ENCODE data around the gene TMA7. TPM values are rescaled to one million over a fixed set of nuclear protein-coding genes. Genes with fewer than 3 reads are reported as not detected.
"Not testable (repeated sequence)": the region's sequence is repeated elsewhere in the genome, so short reads cannot be mapped to it uniquely, and the experiment has no call there.

Gene TMA7
- total RNA-seq, 2 experiments from 2014 or later: 402 to 429 TPM

- POLR2A ChIA-PET: interaction anchor here (0.6 to 1.9 kb wide), 7 partner anchors 11 to 178 kb away, joined by 3 to 7 read pairs (median 4); partner anchors contain the start of gene UCN2
- CTCF ChIA-PET: interaction anchor here (0.9 to 4.3 kb wide), 6 partner anchors 10 to 112 kb away, joined by 3 to 30 read pairs (median 4); no protein-coding TSS in a partner anchor
Observed at GRCh38 chr3:48446425-48447193, 6.6 kb downstream of the TMA7 start, which contains the start of gene ATRIP. Gene ATRIP, plus strand, starts transcription at chr3:48446737. Its CDS starts 109 bp downstream, at chr3:48446846.

- ChIA-PET POLR2A (interaction anchor here (1.1 kb wide), 1 partner anchor 16 kb away, joined by 4 read pairs; no protein-coding TSS in a partner anchor), CTCF (interaction anchor here (1.2 to 2.6 kb wide), 3 partner anchors 10 to 71 kb away, joined by 3 to 12 read pairs (median 3); no protein-coding TSS in a partner anchor)
Observed at GRCh38 chr3:48451270-48451669, 11.2 kb downstream of the TMA7 start.

DNA sequence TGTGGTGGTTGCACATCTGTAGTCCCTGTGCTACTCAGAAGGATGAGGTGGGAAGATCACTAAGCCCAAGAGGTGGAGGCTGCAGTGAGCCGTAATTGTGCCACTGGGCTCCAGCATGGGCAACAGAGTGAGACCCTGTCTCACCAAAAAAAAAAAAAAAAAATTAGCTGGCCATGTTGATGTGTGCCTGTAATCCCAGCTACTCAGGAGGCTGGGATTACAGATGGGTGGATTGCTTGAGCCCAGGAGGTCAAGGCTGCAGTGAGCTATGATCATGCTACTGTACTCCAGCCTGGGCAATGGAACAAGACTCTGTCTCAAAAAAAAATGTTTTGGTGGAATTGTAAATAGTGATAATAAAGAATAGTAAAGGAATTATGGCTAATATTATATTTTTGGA is 16.4 kb downstream of the TMA7 start:
- CTCF ChIA-PET: interaction anchor here (0.6 to 3.4 kb wide), 2 partner anchors 20 to 49 kb away, joined by 3 to 16 read pairs; no protein-coding TSS in a partner anchor
- POLR2A ChIA-PET: interaction anchor here (0.7 kb wide), 1 partner anchor 64 kb away, joined by 4 read pairs; no protein-coding TSS in a partner anchor

GRCh38 chr3:48459331-48459730 is 19.3 kb downstream of the TMA7 start:
- POLR2A ChIA-PET: no interaction called here
- CTCF ChIA-PET: no interaction called here

DNA sequence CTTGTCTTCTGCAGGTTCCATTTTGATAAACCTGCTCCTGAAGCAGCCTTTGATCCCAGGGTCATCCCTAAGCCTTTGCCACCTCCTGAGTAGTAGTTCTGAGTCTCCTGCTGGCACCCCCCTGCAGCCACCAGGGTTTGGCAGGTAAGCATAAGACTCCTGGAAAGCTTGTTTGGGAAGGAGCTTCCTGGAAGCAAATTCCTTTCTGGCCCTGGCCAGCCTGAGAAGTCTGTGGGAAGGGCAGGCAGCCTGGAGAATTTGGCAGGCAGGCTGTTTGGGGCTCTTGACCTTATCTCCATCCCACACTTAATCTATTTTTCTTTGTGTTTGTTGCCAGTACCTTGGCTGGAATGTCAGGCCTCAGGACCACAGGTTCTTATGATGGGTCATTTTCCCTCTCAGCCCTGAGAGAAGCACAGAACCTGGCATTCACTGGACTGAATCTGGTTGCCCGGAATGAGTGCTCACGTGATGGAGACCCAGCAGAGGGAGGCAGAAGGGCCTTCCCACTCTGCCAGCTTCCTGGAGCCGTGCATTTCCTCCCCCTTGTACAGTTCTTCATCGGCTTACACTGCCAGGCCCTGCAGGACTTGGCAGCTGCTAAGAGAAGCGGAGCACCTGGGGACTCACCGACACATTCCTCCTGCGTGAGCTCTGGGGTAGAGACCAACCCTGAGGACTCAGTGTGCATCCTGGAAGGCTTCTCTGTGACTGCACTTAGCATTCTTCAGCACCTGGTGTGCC is 19.9 kb downstream of the TMA7 start:
- CTCF ChIA-PET: no interaction called here
- POLR2A ChIA-PET: interaction anchor here (0.6 kb wide), 1 partner anchor 15 kb away, joined by 4 read pairs; no protein-coding TSS in a partner anchor

DNA sequence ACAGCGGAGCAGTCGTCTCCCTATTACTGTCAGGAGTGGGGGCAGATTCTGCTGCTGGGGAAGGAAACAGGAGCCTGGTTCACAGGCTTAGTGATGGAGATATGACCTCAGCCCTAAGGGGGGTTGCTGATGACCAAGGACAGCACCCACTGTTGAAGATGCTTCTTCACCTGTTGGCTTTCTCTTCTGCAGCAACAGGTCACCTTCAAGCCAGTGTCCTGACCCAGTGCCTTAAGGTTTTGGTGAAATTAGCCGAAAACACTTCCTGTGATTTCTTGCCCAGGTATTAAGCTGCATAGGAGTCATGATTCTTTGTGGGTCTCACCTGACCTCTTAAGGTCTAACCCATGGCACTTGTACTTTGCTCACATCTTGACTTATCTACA is 20.5 kb downstream of the TMA7 start:
- POLR2A ChIA-PET: interaction anchor here (0.6 kb wide), 1 partner anchor 16 kb away, joined by 4 read pairs; no protein-coding TSS in a partner anchor
- CTCF ChIA-PET: no interaction called here

GRCh38 chr3:48461767-48462166 is 21.7 kb downstream of the TMA7 start:
- CTCF ChIA-PET: not testable (repeated sequence)
- POLR2A ChIA-PET: interaction anchor here (0.6 kb wide), 1 partner anchor 12 kb away, joined by 9 read pairs; no protein-coding TSS in a partner anchor

DNA sequence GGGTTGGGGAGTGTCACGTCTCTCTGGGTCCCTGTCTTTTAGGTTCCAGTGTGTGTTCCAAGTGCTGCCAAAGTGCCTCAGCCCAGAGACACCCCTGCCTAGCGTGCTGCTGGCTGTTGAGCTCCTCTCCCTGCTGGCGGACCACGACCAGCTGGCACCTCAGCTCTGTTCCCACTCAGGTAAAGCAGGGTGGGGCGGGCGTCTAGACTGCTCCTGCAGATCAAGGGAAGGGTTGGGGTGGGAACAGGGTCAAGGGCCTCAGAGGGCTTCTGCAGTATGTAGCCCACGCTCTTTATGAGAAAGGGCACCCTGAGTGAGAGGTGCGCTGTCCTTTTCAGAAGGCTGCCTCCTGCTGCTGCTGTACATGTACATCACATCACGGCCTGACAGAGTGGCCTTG is 23.6 kb downstream of the TMA7 start:
- CTCF ChIA-PET: no interaction called here
- POLR2A ChIA-PET: interaction anchor here (0.6 to 1.4 kb wide), 4 partner anchors 9 to 89 kb away, joined by 3 to 6 read pairs (median 4); partner anchors contain the start of gene CCDC51

DNA sequence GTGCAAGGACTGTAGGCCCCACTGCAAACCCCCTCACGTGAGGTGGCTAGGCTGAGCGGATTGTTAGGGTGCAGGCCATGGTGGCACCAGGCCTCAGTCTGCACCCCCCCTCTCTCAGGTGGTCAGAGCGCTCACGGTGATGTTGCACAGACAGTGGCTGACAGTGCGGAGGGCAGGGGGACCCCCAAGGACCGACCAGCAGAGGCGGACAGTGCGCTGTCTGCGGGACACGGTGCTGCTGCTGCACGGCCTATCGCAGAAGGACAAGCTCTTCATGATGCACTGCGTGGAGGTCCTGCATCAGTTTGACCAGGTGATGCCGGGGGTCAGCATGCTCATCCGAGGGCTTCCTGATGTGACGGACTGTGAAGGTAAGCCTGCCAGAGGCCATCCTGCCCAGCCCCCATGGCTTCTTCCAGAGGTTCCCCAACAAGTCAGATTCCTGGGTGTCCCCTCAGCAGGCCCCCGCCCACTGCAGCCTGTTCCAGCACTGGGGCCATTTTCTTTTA is 24.7 kb downstream of the TMA7 start:
- ChIA-PET CTCF (interaction anchor here (2.4 kb wide), 1 partner anchor 29 kb away, joined by 14 read pairs; no protein-coding TSS in a partner anchor), POLR2A (interaction anchor here (1.4 kb wide), 1 partner anchor 8 kb away, joined by 3 read pairs; no protein-coding TSS in a partner anchor)

GRCh38 chr3:48465237-48465530 is 25.1 kb downstream of the TMA7 start:
- ChIA-PET POLR2A (no interaction called here), CTCF (interaction anchor here (2.4 to 3.1 kb wide), 2 partner anchors 25 to 29 kb away, joined by 11 to 14 read pairs; partner anchors contain the start of genes CCDC51 and TMA7)

- ChIA-PET POLR2A (interaction anchor here (0.6 to 1.7 kb wide), 5 partner anchors 11 to 92 kb away, joined by 3 to 9 read pairs (median 5); partner anchors contain the start of genes ATRIP, CCDC51 and PFKFB4), CTCF (interaction anchor here (0.9 to 3.1 kb wide), 6 partner anchors 26 to 92 kb away, joined by 3 to 14 read pairs (median 4); partner anchors contain the start of genes CCDC51, PFKFB4 and TMA7)
Observed at GRCh38 chr3:48465531-48466378, 25.7 kb downstream of the TMA7 start.

DNA sequence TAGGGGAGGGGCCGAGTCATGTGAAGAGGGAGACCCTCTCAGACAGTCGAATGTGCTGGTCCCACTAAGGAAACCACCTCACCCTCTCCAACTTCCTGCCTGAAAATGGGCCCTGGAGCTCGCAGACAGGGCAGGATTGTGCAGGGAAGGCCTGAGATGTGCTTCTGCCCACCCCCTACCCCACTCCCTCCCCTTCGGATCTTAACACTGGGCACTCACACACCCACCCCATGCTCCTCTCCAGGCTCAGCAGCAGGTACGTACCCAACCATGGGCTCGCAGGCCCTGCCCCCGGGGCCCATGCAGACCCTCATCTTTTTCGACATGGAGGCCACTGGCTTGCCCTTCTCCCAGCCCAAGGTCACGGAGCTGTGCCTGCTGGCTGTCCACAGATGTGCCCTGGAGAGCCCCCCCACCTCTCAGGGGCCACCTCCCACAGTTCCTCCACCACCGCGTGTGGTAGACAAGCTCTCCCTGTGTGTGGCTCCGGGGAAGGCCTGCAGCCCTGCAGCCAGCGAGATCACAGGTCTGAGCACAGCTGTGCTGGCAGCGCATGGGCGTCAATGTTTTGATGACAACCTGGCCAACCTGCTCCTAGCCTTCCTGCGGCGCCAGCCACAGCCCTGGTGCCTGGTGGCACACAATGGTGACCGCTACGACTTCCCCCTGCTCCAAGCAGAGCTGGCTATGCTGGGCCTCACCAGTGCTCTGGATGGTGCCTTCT is 26.5 kb downstream of the TMA7 start:
- CTCF ChIA-PET: interaction anchor here (0.9 to 3.1 kb wide), 6 partner anchors 27 to 91 kb away, joined by 3 to 14 read pairs (median 4); partner anchors contain the start of genes CCDC51, PFKFB4 and TMA7
- POLR2A ChIA-PET: interaction anchor here (0.6 to 1.7 kb wide), 10 partner anchors 8 to 198 kb away, joined by 3 to 9 read pairs (median 4); partner anchors contain the start of genes ATRIP, CCDC51 and PFKFB4

- ChIA-PET CTCF (interaction anchor here (0.6 to 3.1 kb wide), 4 partner anchors 27 to 93 kb away, joined by 4 to 14 read pairs (median 8); partner anchors contain the start of genes CCDC51 and TMA7), POLR2A (interaction anchor here (0.7 to 1.7 kb wide), 8 partner anchors 9 to 199 kb away, joined by 3 to 9 read pairs (median 4); partner anchors contain the start of genes ATRIP and PFKFB4)
Observed at GRCh38 chr3:48467110-48467454, 27.0 kb downstream of the TMA7 start.

DNA sequence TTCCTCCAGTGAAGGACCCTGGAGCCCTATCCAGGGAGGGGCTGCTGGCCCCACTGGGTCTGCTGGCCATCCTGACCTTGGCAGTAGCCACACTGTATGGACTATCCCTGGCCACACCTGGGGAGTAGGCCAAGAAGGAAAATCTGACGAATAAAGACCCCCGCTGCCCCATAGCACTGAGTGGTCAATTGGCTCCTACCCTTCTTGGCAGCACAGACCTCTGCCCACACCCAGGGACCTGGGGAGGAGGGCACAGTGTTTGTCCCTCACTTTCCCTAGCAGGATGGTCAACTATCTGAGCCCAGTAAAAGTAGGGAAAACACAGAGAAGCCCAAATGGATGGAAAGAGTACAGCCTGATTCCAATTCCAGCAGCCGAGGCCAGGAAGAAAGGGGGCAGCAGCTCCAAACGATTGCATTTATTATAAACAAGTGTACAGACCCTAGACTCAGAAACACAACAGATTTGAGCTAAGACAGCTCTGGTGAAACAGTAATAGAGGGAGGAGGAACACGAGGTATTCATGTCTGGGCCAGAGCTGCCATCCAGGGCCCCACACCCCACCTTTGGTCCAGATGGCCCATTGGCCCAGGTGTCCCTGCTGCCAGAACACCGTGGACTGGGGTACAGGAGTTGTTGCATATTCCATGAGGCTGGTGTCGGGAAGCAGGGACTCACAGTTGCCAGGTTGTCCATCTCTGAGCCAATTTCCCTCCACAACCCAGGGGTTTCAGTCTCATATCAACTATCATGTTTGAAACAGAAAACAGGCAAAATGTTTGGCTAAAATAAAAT is 27.6 kb downstream of the TMA7 start:
- ChIA-PET CTCF (interaction anchor here (0.6 to 3.1 kb wide), 3 partner anchors 12 to 92 kb away, joined by 4 to 11 read pairs (median 4); partner anchors contain the start of genes CCDC51 and TMA7), POLR2A (interaction anchor here (1.0 to 1.3 kb wide), 4 partner anchors 10 to 199 kb away, joined by 3 to 4 read pairs (median 4); no protein-coding TSS in a partner anchor)

GRCh38 chr3:48468329-48468731 is 28.3 kb downstream of the TMA7 start:
- CTCF ChIA-PET: interaction anchor here (1.1 to 3.1 kb wide), 2 partner anchors 11 to 28 kb away, joined by 4 to 11 read pairs; partner anchors contain the start of genes CCDC51 and TMA7
- POLR2A ChIA-PET: no interaction called here
